NCI-H524 (cell line): ENCODE measurements around the gene VSIG10.
"Not testable (repeated sequence)": the region's sequence is repeated elsewhere in the genome, so short reads cannot be mapped to it uniquely, and the experiment has no call there.

Source experiments
- DNase-seq, 2 experiments: peaks; one replicate each; lab custom pipeline; 2025; lab: John Stamatoyannopoulos, UW

The VSIG10 gene

GRCh38 chr12:118033902-118034301, 69.9 kb downstream of the VSIG10 start:
- DNase-seq, result no peak

DNA sequence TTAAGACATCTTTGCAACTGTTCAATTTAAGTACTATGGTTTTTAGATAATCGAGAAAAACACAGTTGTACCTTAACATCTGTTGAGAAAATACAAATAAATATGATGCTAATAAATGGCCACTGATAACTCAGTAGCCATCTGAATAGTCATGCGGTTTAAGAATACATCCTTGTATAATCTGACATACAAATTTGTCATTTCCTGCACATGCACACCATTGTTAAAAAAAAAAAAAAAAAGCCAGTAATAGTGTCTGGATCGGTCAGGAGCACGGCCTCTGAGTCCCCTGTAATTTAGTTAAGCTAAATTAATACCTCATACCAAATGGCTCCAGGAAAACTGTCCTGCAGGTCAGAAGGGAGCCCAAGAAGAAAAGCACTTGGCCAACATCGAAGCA, 70.5 kb downstream of the VSIG10 start:
- DNase-seq, result no peak

GRCh38 chr12:118032188-118032587, 71.6 kb downstream of the VSIG10 start:
- no peak for DNase-seq

DNA sequence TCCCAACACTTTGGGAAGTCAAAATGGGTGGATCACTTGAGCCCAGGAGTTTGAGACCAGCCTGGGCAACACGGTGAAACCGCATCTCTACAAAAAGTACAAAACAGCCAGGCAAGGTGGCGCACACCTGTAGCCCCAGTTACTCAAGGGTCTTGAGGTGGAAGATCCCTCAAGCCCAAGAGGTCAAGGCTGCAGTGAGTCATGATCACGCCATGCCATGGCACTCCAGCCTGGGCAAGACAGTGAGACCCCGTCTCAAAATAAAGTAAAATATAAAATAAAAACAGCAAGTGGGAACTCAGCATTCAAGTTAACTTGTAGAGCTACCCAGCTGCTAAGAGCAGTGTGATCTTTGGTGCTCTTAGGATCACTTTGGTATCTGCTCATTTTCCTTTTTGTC, 74.6 kb downstream of the VSIG10 start:
- no peak for DNase-seq

GRCh38 chr12:118025168-118025567, 78.6 kb downstream of the VSIG10 start:
- no peak for DNase-seq

DNA sequence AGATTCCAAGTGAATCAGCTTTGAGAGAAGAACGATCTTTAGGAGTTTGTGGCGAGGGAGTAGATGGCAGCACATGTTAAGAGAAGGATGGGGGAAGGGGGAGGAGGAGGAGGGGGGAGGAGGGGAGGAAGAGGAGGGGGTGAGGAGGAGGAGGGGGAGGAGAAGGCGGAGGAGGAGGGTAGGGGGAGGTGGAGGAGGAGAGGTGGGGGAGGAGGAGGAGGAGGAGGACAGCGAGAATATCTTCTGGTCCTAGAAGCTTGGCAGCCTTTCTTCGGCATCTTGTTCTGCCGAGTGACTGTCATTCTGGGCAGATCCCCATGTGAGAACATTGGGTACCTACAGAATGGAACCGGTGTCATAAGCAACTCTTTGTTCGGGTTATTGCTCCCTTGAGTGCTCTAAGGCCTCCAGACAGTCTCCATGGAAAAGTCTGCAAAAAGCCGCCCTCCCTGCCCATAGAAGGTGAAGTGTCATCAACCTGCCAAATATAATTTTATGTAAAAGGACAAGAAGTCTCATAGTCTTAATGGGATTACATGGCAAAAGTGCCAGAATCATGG, 80.4 kb downstream of the VSIG10 start:
- DNase-seq, result no peak

DNA sequence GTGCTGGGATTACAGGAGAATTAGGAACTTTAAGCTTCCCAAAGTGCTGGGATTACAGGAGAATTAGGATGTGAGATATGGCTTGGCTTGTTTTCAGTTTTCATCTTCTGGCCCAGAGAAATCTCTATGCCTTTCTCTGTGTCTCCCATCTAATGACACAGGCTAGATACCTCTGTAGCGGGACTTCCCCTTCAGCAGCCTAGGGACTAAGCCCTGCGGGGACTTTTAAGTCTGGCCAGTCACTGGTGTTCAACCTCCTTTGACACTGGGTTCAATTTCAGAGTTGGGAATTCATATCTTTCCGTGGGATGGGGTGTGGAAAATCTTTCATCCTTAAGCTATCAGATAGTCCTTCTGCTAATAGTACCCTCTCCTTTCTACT, 81.1 kb downstream of the VSIG10 start:
- no peak for DNase-seq

DNA sequence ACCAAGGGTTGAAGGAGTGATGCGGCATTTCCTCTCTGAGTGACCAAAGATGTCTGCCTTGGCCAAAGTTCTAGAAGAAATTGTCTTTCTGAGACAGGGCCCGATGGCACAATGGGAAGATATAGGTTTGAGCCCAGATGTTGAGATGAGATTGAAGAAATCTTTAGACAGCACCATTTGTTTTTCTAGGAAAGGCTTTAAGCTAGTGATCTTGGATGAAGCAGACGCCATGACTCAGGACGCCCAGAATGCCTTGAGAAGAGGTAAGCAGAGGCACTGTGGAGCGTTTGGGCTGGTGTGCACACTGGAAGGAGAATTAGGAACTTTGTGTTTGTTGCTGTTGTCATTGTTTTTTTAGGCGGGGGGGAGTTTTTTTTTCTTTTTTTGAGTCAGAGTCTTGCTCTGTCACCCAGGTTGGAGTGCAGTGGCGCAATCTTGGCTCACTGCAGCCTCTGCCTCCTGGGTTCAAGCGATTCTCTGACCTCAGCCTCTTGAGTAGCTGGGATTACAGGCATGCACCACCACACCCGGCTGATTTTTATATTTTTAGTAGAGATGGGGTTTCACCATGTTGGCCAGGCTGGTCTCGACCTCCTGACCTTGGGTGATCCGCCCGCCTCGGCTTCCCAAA, 81.6 kb downstream of the VSIG10 start:
- not testable (repeated sequence) for DNase-seq

GRCh38 chr12:118020036-118020435, 83.8 kb downstream of the VSIG10 start:
- no peak for DNase-seq

DNA sequence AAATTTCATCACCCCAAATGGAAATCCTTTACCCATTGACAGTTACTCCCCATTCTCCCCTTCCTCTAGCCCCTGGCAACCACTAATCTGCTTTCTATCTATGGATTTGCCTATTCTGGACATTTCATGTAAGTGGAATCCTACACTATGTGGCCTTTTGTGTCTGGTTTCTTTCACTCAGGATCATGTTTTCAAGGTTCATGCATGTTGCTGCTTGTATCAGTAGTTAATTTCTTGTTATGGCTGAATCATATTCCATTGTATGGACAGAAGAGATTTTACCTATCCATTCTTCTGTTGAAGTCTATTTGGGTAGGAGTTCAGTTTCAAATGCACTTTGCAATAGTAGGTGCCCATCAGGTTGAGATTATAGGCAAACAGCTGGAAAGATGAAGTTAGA, 85.9 kb downstream of the VSIG10 start:
- DNase-seq, result no peak

DNA sequence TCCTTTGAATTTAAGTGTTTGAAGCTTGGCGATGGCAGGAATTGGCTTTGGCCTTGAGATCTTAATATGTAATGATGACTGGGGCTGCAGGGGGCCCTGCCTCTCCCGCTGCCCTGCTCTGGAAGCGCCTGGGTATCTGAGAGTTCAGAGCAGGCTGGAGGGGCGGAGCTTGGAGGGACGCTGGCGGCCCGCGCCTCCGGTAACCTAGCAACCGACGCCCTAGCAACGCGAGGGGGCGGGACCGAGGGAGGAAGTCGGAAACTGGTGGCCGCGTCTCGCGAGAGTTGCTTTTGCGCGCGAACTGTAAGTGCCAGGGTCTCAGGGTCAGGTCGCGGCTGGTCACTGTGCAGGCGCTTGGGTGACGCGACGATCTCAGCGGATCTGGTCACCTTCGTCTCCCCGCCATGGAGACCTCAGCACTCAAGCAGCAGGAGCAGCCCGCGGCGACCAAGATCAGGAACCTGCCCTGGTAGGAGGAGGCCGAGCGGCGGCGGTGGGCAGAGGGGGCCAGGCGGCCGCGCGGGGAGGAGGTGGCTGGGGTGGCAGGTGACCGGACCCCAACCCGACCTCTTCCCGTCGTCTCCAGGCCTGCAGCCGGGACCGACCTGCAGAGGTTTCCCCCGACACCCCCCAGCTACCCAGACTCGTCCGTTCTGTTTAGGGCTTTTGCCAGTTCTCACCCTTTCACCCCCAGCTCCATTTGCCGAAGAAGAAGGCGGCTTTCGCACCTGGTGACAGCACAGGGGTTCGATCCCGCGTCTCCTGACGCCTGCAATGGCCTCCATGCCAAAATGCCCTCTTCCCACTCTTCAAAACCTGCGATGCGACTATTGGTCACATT, 87.2 kb downstream of the VSIG10 start, which contains the start of gene RFC5:
Gene RFC5, plus strand, starts transcription at position 280 of the 841 bp plus-strand sequence. Its CDS starts 125 bp downstream, at position 405.
- peak; percentile 94 to 98 for DNase-seq

GRCh38 chr12:118015944-118016343, 87.9 kb downstream of the VSIG10 start:
- DNase-seq, result no peak

DNA sequence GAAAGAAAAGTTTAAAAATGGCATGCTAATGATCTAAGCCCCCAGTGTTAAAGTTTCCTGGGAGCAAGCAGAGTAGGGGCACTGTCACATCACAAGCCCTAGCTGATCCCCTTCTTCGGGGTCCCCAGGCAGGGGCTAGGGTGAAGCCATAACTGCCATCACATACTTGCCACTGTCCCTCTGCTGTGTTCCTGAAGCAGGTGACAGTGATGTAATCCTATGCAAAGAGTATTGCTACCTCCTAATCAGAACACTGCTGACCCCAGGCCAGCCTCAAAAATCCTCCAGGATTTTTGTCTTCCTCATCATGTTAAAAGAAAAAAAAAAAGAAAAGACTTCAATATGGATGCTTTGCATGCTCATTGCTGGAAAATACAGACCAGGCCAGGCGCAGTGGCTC, 88.5 kb downstream of the VSIG10 start:
- DNase-seq, result no peak
